Hepatocyte (in vitro differentiated cells): ENCODE results near the gene BARX2.

ENCODE experiments used
- CTCF ChIP-seq: fragments of 200-600 bp; sonication (generic); IDR thresholded peaks from 2 replicates; pipeline ENCODE4 v1.5.1; 2016; ENCODE audit warnings: antibody characterized with exemption, mild to moderate bottlenecking; ENCODE audit not compliant: poor library complexity
- EZH2 ChIP-seq: fragments of 200-600 bp; sonication (generic); IDR thresholded peaks from 2 replicates; pipeline ENCODE4 v1.6.1; 2016; ENCODE audit warnings: antibody characterized with exemption, mild to moderate bottlenecking, borderline replicate concordance
- EZH2phosphoT487 ChIP-seq: fragments of 200-600 bp; sonication (generic); IDR thresholded peaks from one replicate; pipeline ENCODE4 v1.6.1; 2018; ENCODE audit warnings: antibody characterized with exemption, mild to moderate bottlenecking, low read depth, moderate library complexity; ENCODE audit not compliant: unreplicated experiment, severe bottlenecking

DNA sequence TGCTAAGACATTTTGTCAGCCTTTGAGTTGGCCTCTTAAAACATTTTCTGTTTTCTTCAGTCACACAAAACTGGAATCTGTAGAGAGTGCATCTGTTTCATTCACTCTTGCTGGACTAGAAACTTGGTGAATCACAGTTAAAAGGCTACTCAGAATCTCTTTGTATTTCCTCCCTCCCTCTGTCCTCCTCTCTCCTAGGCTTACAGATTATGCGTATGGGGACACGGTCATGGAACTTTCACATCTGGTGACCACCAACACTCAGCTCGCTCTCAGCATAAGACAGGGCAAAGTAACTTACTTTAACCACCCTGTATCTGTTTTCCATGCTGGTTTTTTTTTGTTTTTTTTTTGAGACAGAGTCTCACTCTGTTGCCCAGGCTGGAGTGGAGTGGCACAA, 50.4 kb downstream of the BARX2 start:
- TF ChIP-seq CTCF (no peak), EZH2 (no peak), EZH2phosphoT487 (no peak)
